Stimulated activated CD8-positive, alpha-beta memory T cell treated with anti-CD3 and anti-CD28 coated beads, Interleukin-12 subunit alpha, Interleukin-12 subunit beta, amount 100 ng/mL, for 24 hours (primary cell): Measurements from ENCODE around the gene LRFN3.
"Not testable (repeated sequence)": the region's sequence is repeated elsewhere in the genome, so short reads cannot be mapped to it uniquely, and the experiment has no call there.

ENCODE experiments used
- DNase-seq: peaks from one replicate; pipeline ENCODE4 v3.0.0-alpha.2; 2020; ENCODE audit errors: extremely low read depth

Gene LRFN3

DNA sequence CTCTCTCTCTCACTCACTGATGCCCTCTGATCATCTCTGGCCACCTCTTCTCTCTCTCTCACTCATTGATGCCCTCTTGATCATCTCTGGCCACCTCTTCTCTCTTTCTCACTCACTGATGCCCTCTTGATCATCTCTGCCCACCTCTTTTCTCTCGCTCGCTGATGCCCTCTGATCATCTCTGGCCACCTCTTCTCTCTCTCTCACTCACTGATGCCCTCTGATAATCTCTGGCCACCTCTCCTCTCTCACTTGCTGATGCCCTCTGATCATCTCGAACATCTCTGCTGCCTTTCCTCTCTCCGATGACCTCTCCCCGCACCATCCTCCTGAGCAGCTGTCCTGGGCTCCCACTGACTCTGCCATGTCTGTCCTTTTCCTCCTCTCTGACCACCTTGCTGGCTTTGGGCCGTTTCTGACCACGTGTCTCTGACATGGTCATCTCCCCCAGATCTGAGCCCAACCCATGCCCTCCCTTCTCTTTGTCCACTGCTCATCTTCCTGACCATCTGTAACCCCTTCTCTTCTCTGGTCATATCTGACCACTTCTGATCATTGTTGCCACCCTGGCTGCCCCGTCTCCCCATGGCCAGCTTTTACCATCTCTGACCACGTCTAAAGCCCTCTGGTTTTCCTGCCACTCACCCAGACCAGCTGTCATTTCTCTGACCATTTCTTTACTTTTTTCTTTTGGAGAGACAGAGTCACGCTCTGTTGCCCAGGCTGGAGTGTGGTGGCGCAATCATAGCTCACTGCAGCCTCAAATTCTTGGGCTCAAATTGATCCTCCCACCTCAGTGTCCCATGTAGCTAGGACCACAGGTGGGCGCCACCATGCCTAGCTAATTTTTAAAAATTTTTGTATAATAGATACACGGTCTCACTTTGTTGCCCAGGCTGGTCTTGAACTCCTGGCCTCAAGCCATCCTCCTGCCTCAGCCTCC is 2.4 kb downstream of the LRFN3 start:
- DNase-seq = no peak

DNA sequence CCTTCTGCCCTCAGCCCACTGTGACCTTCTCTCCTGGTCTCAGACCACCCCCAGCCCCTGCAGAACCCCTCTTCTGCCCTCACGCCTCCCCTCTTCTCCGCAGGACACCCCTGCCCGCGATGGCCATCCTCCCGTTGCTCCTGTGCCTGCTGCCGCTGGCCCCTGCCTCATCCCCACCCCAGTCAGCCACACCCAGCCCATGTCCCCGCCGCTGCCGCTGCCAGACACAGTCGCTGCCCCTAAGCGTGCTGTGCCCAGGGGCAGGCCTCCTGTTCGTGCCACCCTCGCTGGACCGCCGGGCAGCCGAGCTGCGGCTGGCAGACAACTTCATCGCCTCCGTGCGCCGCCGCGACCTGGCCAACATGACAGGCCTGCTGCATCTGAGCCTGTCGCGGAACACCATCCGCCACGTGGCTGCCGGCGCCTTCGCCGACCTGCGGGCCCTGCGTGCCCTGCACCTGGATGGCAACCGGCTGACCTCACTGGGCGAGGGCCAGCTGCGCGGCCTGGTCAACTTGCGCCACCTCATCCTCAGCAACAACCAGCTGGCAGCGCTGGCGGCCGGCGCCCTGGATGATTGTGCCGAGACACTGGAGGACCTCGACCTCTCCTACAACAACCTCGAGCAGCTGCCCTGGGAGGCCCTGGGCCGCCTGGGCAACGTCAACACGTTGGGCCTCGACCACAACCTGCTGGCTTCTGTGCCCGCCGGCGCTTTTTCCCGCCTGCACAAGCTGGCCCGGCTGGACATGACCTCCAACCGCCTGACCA is 3.3 kb downstream of the LRFN3 start:
- DNase-seq = no peak

- DNase-seq = no peak
These were observed 4.1 kb downstream of the LRFN3 start for GRCh38 chr19:35940078-35940775.

GRCh38 chr19:35940839-35941238 is 4.7 kb downstream of the LRFN3 start:
- DNase-seq = no peak

GRCh38 chr19:35942235-35942634 is 6.1 kb downstream of the LRFN3 start:
- no peak for DNase-seq

DNA sequence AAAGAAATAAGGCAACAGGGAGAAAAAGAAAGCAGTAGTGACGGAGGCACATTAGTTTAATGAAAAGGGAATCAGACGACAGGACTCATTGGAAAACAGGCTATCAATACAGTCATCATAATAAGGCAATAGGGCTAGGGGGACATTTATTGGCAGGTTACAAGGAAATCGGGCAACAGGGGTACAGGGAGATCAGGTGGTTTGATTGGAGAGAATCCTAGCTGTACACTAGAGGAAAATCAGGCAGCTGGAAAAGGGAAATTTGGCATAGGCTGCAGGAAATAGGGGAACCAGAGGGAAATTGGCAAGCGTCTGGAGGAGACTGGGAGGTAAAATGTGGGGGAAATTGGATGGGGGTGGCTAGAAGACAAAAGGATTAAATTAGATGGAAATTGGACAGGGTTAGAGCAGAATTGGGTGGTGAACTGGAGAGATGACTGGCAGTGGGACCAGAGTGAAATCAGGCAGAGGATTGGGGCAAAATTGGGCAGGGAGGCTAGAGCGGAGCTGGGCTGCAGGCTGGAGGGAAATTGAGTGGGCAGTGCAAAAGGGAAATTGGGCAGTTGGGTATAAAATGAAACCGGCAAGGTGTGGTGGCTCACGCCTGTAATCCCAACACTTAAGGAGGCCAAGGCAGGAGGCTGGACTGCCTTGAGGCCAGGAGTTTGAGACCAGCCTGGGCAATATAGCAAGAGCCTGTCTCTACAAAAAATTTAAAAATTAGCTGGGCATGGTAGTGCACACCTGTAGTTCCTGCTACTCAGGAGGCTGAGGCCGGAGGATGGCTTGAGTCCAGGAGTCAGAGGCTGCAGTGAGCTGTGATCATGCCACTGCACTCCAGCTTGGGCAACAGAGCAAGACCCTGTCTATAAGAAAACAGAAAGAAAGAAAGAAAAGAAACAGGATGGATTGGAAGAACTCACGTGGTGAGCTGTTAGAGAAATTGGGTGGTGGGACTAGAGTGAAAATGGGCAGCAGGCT is 7.4 kb downstream of the LRFN3 start:
- no peak for DNase-seq

- DNase-seq = no peak
These were observed 8.4 kb downstream of the LRFN3 start for GRCh38 chr19:35944556-35944955.

DNA sequence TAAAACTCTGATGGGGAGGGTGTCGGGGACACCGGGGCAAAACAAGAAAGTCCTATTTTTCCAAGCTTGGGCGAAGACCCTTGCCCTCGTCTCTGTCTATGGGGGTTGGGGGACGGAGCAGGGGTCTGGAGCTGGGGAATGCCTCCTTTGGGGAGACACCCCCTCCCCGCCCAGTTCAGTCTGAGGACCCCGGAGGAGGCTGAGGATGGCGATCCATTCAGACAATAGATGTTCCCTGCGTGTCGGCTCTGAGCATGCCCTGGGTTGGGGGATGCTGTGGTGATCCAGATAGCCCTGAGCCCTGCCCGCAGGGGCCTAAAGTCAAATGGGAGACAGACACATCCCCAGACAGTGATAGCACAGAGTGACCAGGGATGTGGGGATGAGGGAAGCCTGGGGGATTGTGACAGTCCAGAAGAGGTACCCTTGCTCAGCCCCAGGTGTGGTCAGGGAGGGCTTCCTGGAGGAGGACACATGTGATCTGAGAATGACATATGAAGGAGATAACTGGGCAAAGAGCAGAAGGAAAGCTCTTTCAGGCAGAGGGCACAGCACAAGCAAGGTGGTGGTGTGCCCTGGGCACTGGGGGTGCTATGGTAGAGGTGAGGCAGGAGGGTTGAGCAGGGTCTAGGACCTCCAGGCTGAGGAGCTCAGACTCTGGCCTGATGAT is 9.1 kb downstream of the LRFN3 start:
- no peak for DNase-seq

GRCh38 chr19:35946203-35946602 is 10.0 kb downstream of the LRFN3 start:
- no peak for DNase-seq

GRCh38 chr19:35949131-35949530 is 13.0 kb downstream of the LRFN3 start:
- DNase-seq = no peak

DNA sequence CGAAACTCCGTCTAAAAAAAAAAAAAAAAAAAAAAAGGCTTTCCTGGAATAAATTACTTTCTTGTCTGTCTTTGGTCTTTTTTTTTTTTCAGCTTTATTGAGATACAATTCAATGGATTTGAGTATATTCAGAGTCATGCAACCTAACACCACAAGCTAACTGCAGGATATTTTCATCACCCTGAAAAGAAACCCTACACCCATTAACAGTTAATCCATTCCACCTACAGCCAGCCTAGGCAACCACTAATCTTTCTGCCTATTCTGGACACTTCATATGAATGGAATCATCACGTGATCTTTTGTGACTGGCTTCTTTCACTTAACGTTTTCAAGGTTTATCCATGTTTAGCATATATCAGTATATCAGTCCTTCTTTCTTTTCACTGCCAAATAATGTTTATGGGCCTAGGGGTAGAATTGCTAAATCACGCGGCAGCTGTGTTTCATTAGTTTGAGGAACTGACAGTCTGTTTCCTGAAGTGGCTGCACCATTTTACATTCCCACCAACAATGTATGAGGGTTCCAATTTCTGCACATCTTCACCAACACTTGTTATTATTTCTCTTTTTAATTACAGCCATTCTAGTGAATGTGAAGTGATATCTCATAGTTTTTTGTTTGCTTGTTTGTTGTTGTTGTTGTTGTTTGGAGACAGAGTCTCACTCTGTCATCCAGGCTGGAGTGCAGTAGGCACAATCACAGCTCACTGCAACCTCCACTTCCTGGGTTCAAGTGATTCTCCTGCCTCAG is 19.9 kb downstream of the LRFN3 start:
- no peak for DNase-seq

DNA sequence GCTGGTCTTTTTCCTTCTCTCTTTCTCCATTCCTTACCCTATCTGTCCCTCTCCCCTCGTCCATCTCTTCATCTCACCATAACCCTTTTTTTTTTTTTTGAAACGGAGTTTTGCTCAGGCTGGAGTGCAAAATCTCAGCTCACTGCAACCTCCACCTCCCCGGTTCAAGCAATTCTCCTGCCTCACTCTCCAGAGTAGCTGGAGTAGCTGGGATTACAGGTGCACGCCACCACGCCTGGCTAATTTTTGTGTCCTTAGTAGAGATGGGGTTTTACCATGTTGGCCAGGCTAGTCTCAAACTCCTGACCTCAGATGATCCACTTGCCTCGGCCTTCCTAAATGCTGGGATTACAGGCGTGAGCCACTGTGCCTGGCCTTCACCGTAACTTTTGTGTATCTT is 21.2 kb downstream of the LRFN3 start:
- not testable (repeated sequence) for DNase-seq

- no peak for DNase-seq
These were observed 22.5 kb downstream of the LRFN3 start for GRCh38 chr19:35958660-35959039.

GRCh38 chr19:35959040-35959967 is 23.1 kb downstream of the LRFN3 start:
- DNase-seq = peak; percentile 30

DNA sequence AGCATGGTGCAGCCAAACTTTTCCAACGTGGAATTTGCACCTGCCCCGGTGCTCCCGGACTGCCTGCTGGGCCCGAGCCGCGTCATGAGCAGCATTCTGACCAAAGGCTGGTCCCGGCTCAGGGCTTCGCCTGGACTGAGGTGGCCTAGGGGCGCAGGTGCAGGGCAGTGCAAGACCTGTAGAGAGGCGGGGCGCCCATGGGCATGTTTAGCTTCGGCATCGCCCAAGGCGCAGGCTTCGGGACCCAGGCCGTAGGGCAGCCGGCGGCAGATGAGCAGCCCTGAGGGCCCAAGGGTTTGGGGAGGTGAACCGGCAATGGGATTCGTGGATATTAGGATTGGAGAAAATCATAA is 23.8 kb downstream of the LRFN3 start:
- no peak for DNase-seq

GRCh38 chr19:35960432-35960972 is 24.3 kb downstream of the LRFN3 start:
- DNase-seq = no peak

DNA sequence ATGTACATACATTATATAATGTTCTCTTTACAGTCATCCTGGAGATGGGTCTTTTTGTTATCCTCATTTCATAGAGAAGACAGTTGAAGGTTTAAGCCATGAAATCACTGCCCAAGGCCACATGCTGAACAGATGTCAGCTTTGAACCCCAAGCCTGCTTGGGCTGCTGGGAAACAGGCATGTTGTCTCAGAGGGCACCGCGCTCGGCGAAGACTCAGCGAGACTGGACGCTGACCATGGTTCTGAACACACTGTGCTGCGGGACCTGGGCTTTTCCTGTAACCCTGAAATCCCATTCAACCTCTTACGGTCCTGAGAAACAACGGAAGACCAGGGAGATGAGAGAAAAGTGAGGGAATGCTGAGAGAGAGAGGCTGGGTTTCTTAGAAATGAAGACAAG is 27.3 kb downstream of the LRFN3 start:
- DNase-seq = no peak

- no peak for DNase-seq
These were observed 30.6 kb downstream of the LRFN3 start for GRCh38 chr19:35966771-35967170.

- no peak for DNase-seq
These were observed 37.3 kb downstream of the LRFN3 start for GRCh38 chr19:35973487-35973886.
